OCI-LY7 (cell line): ENCODE measurements around the gene PARN.

Experiments
- CTCF ChIP-seq: fragments of 200-600 bp; sonication (generic); conservative IDR thresholded peaks from 2 replicates; pipeline ENCODE4 v1.5.1; 2014; ENCODE audit warnings: mild to moderate bottlenecking, antibody characterized with exemption, low read length, moderate library complexity, mixed read lengths
- EZH2phosphoT487 ChIP-seq: fragments of 200-600 bp; sonication (generic); IDR thresholded peaks from 2 replicates; pipeline ENCODE4 v1.6.1; 2018; ENCODE audit warnings: low read depth, borderline replicate concordance, mild to moderate bottlenecking, mixed run types, antibody characterized with exemption, low read length, moderate library complexity, mixed read lengths

GRCh38 chr16:14490235-14490634 is 139.8 kb downstream of the PARN start:
- TF ChIP-seq CTCF (no peak), EZH2phosphoT487 (no peak)
